ENCODE results near the gene ZBTB24.

DNA sequence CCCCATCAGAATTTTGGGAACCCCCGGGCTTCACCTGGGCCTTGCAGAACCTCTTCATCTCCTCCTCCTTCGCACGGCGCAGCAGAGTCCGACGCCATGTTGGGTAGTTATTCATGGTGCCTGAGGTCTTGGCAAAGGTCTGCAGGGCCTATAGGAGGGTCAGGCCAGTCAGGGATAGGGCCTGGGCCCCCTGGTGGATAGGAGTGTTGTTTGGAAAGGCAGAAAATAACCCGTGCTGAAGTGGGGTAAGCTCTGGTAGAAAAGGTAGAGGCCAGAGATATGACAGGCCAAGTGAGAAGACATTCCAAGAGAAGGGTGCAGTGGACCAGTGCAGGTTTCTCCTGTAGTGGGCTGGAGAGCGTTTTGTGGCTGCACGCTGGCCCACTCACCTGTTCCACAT is 37.6 kb downstream of the ZBTB24 start:
- TF ChIP-seq, protein P1, sequence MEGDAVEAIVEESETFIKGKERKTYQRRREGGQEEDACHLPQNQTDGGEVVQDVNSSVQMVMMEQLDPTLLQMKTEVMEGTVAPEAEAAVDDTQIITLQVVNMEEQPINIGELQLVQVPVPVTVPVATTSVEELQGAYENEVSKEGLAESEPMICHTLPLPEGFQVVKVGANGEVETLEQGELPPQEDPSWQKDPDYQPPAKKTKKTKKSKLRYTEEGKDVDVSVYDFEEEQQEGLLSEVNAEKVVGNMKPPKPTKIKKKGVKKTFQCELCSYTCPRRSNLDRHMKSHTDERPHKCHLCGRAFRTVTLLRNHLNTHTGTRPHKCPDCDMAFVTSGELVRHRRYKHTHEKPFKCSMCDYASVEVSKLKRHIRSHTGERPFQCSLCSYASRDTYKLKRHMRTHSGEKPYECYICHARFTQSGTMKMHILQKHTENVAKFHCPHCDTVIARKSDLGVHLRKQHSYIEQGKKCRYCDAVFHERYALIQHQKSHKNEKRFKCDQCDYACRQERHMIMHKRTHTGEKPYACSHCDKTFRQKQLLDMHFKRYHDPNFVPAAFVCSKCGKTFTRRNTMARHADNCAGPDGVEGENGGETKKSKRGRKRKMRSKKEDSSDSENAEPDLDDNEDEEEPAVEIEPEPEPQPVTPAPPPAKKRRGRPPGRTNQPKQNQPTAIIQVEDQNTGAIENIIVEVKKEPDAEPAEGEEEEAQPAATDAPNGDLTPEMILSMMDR (IDR thresholded peaks at IDR 0.05) = no peak
- TF ChIP-seq TCF7L2 (IDR thresholded peaks at IDR 0.05; ENCODE audit: low read depth, low read length) = no peak
- TF ChIP-seq SIN3A (IDR thresholded peaks at IDR 0.05; ENCODE audit: borderline replicate concordance, insufficient read depth, low read depth, low read length) = no peak
- TF ChIP-seq POLR2AphosphoS5 (IDR thresholded peaks at IDR 0.05; ENCODE audit: low read depth, low read length) = no peak

All from Panc1 (cell line).